H1 (cell line): ENCODE results near the gene ADSS1. TPM values are rescaled to one million over a fixed set of nuclear protein-coding genes. Genes with fewer than 3 reads are reported as not detected.
A peak's percentile ranks its signal among the peaks of the same experiment; 100 is the strongest.

Source experiments
- CTCF ChIA-PET: fragments of 300-600 bp; sonication (Branson Sonifier 250); formaldehyde crosslinking; loops from one replicate; lab custom pipeline; 2021; ENCODE audit not compliant: partially characterized antibody; lab: Charles Lee
- POLR2A ChIA-PET: fragments of 300-600 bp; sonication (Branson Sonifier 250); formaldehyde crosslinking; loops from one replicate; lab custom pipeline; 2021; ENCODE audit warnings: inconsistent platforms; ENCODE audit not compliant: partially characterized antibody; lab: Charles Lee
- DNase-seq, 2 experiments: peaks; one replicate each; pipeline versions ENCODE4 v3.0.0 to v3.0.0-alpha.2; 2010 to 2022; ENCODE audit warnings: low spot score in 2 of 2, low read depth in 1 of 2, mixed read lengths in 1 of 2
- FAIRE-seq: peaks from 2 replicates; lab custom pipeline; 2011; peaks lifted over from hg19 to GRCh38; lab: Jason Lieb, UNC
- H2AFZ ChIP-seq: 2 replicates; pipeline ENCODE4 v1.8.1; 2012; ENCODE audit warnings: low read length, inconsistent platforms
- H2AK5ac ChIP-seq: 2 replicates; pipeline ENCODE4 v1.6.1; 2013; ENCODE audit warnings: low read depth, low read length
- H2BK120ac ChIP-seq: replicated peaks from 2 replicates; pipeline ENCODE3; 2013; ENCODE audit warnings: low read depth, low read length, inconsistent platforms
- H2BK12ac ChIP-seq: 2 replicates; pipeline ENCODE4 v1.6.1; 2013; ENCODE audit warnings: low read depth, low read length
- H2BK15ac ChIP-seq: 2 replicates; pipeline ENCODE4 v1.6.1; 2013; ENCODE audit warnings: low read length
- H2BK20ac ChIP-seq: 2 replicates; pipeline ENCODE4 v1.6.1; 2013; ENCODE audit warnings: low read length
- H2BK5ac ChIP-seq: 2 replicates; pipeline ENCODE4 v1.6.1; 2013; ENCODE audit warnings: low read depth, low read length
- H3K14ac ChIP-seq: 2 replicates; pipeline ENCODE4 v1.6.1; 2013; ENCODE audit warnings: inconsistent platforms; ENCODE audit not compliant: insufficient read length
- H3K18ac ChIP-seq: 2 replicates; pipeline ENCODE4 v1.6.1; 2013; ENCODE audit warnings: low read length; ENCODE audit errors: extremely low read depth
- H3K23ac ChIP-seq: 2 replicates; pipeline ENCODE4 v1.6.1; 2013; ENCODE audit warnings: inconsistent platforms; ENCODE audit not compliant: insufficient read length
- H3K23me2 ChIP-seq: 2 replicates; pipeline ENCODE4 v1.6.1; 2013; ENCODE audit warnings: low read depth, low read length
- H3K27ac ChIP-seq: 2 replicates; pipeline ENCODE4 v1.6.1; 2011; ENCODE audit warnings: low read depth, low read length, inconsistent platforms
- H3K27me3 ChIP-seq, 4 experiments: replicated peaks in 1 of 4; 1 replicate in 1 of 4; 2 replicates in 3 of 4; pipeline versions ENCODE4 v1.6.1 to v1.8.1; 2011 to 2013; ENCODE audit warnings: low read length in 3 of 4, mild to moderate bottlenecking in 3 of 4, inconsistent platforms in 2 of 4, mixed read lengths in 2 of 4, moderate library complexity in 1 of 4; ENCODE audit not compliant: control insufficient read depth in 3 of 4, insufficient read depth in 3 of 4; ENCODE audit errors: extremely low read depth in 1 of 4
- H3K36me3 ChIP-seq, 4 experiments: 2 replicates each; pipeline versions ENCODE4 v1.6.1 to v1.8.1; 2011 to 2013; ENCODE audit warnings: mild to moderate bottlenecking in 4 of 4, low read length in 3 of 4, moderate library complexity in 2 of 4, control low read depth in 1 of 4, inconsistent platforms in 1 of 4; ENCODE audit not compliant: insufficient read depth in 4 of 4, control insufficient read depth in 2 of 4
- H3K4ac ChIP-seq: replicated peaks from 2 replicates; pipeline ENCODE3; 2013; ENCODE audit warnings: low read length, low read depth, mixed read lengths, inconsistent platforms; ENCODE audit not compliant: insufficient read length
- H3K4me1 ChIP-seq, 4 experiments: replicated peaks in 1 of 4; 1 replicate in 1 of 4; 2 replicates in 3 of 4; pipeline versions ENCODE4 v1.6.1 to v1.8.1; 2011 to 2013; ENCODE audit warnings: low read length in 3 of 4, inconsistent platforms in 2 of 4, mixed read lengths in 1 of 4; ENCODE audit not compliant: insufficient read depth in 4 of 4, control insufficient read depth in 3 of 4
- H3K4me2 ChIP-seq, 2 experiments: 2 replicates each; pipeline versions ENCODE4 v1.6.1 to v1.8.1; 2011 to 2013; ENCODE audit warnings: low read depth in 2 of 2, low read length in 2 of 2, control low read depth in 1 of 2, inconsistent platforms in 1 of 2, mild to moderate bottlenecking in 1 of 2; ENCODE audit not compliant: insufficient read depth in 1 of 2
- H3K4me3 ChIP-seq, 4 experiments: fragments of 200-600, 300-600 bp in 1 of 4; sonication (generic), shearing (Covaris generic), sonication (Bioruptor Twin) in 1 of 4; 2 replicates each; pipeline versions ENCODE4 v1.5.1 to v1.8.1; 2011 to 2016; ENCODE audit warnings: low read length in 4 of 4, low read depth in 3 of 4, control low read depth in 2 of 4, inconsistent platforms in 2 of 4, mild to moderate bottlenecking in 2 of 4, mixed read lengths in 1 of 4, moderate library complexity in 1 of 4; ENCODE audit not compliant: insufficient read depth in 2 of 4; ENCODE audit errors: extremely low read depth in 1 of 4
- H3K56ac ChIP-seq: replicated peaks from 2 replicates; pipeline ENCODE3; 2013; ENCODE audit warnings: low read depth, mild to moderate bottlenecking, mixed read lengths, low read length, inconsistent platforms; ENCODE audit not compliant: insufficient read length
- H3K79me1 ChIP-seq: 2 replicates; pipeline ENCODE4 v1.6.1; 2013; ENCODE audit warnings: low read depth, low read length, control low read depth
- H3K79me2 ChIP-seq, 2 experiments: 2 replicates each; pipeline versions ENCODE4 v1.6.1 to v1.8.1; 2012 to 2013; ENCODE audit warnings: low read length in 2 of 2, mild to moderate bottlenecking in 2 of 2, inconsistent platforms in 1 of 2; ENCODE audit not compliant: insufficient read depth in 2 of 2, control insufficient read depth in 1 of 2
- H3K9ac ChIP-seq, 4 experiments: replicated peaks in 1 of 4; 1 replicate in 1 of 4; 2 replicates in 3 of 4; pipeline versions ENCODE4 v1.6.1 to v1.8.1; 2011 to 2013; ENCODE audit warnings: low read depth in 3 of 4, low read length in 3 of 4, control low read depth in 2 of 4, mild to moderate bottlenecking in 2 of 4, moderate library complexity in 2 of 4, inconsistent platforms in 1 of 4; ENCODE audit errors: extremely low read depth in 1 of 4
- H3K9me3 ChIP-seq, 2 experiments: 2 replicates each; pipeline versions ENCODE4 v1.6.1 to v1.8.1; 2012 to 2013; ENCODE audit warnings: mild to moderate bottlenecking in 2 of 2, moderate library complexity in 2 of 2, control low read depth in 1 of 2, inconsistent platforms in 1 of 2, low read depth in 1 of 2, low read length in 1 of 2, mixed read lengths in 1 of 2; ENCODE audit not compliant: insufficient read depth in 2 of 2
- H4K20me1 ChIP-seq, 2 experiments: replicated peaks in 1 of 2; 2 replicates each; pipeline versions ENCODE3 to v1.8.1; 2011 to 2013; ENCODE audit warnings: inconsistent platforms in 2 of 2, low read length in 2 of 2, mild to moderate bottlenecking in 1 of 2; ENCODE audit not compliant: insufficient read depth in 2 of 2, control insufficient read depth in 1 of 2
- H4K5ac ChIP-seq: 2 replicates; pipeline ENCODE4 v1.6.1; 2013; ENCODE audit warnings: low read length, low read depth, mixed read lengths, inconsistent platforms; ENCODE audit not compliant: insufficient read length
- H4K8ac ChIP-seq: 2 replicates; pipeline ENCODE4 v1.8.0; 2013; ENCODE audit warnings: mild to moderate bottlenecking, moderate library complexity, low read length, inconsistent platforms; ENCODE audit not compliant: insufficient read depth; ENCODE audit errors: extremely low read depth
- H4K91ac ChIP-seq: replicated peaks from 2 replicates; pipeline ENCODE3; 2013; ENCODE audit warnings: low read length, mixed read lengths, inconsistent platforms; ENCODE audit not compliant: insufficient read length
- CHD2 ChIP-seq: IDR thresholded peaks from 2 replicates; pipeline ENCODE4 v1.6.1; 2012; ENCODE audit warnings: low read length, improper control_type of control experiment
- CREB1 ChIP-seq: IDR thresholded peaks from 2 replicates; pipeline ENCODE4 v1.6.1; 2012; ENCODE audit warnings: inconsistent platforms
- HDAC6 ChIP-seq: IDR thresholded peaks from one replicate; pipeline ENCODE4 v1.7.1; 2012; ENCODE audit warnings: low read depth, mild to moderate bottlenecking, inconsistent platforms, low read length, moderate library complexity
- NRF1 ChIP-seq: IDR thresholded peaks from 2 replicates; pipeline ENCODE4 v1.6.1; 2011; ENCODE audit warnings: mild to moderate bottlenecking, low read depth, low read length, improper control_type of control experiment
- POLR2A ChIP-seq, 2 experiments: IDR thresholded peaks; 1 replicate in 1 of 2; 2 replicates in 1 of 2; pipeline ENCODE4 v1.6.1; 2011; ENCODE audit warnings: low read depth in 2 of 2, low read length in 2 of 2, mild to moderate bottlenecking in 2 of 2; ENCODE audit errors: control extremely low read depth in 1 of 2
- POLR2AphosphoS5 ChIP-seq: IDR thresholded peaks from 2 replicates; pipeline ENCODE4 v1.6.1; 2011; ENCODE audit warnings: low read depth, low read length
- RFX5 ChIP-seq: IDR thresholded peaks from 2 replicates; pipeline ENCODE4 v1.6.1; 2011; ENCODE audit warnings: low read depth, low read length, improper control_type of control experiment, borderline replicate concordance
- SIN3A ChIP-seq, 2 experiments: IDR thresholded peaks in 1 of 2; conservative IDR thresholded peaks in 1 of 2; 2 replicates each; pipeline ENCODE4 v1.6.1; 2011 to 2012; ENCODE audit warnings: low read length in 2 of 2, improper control_type of control experiment in 1 of 2, low read depth in 1 of 2, mild to moderate bottlenecking in 1 of 2
- SIX5 ChIP-seq: IDR thresholded peaks from 2 replicates; pipeline ENCODE4 v1.6.1; 2011; ENCODE audit warnings: mild to moderate bottlenecking, low read depth, low read length
- SP2 ChIP-seq: IDR thresholded peaks from 2 replicates; pipeline ENCODE4 v1.6.1; 2012; ENCODE audit warnings: mild to moderate bottlenecking, low read length, inconsistent platforms
- TAF1 ChIP-seq: IDR thresholded peaks from 2 replicates; pipeline ENCODE4 v1.6.1; 2011; ENCODE audit warnings: mild to moderate bottlenecking, low read depth, low read length
- TAF7 ChIP-seq: optimal IDR thresholded peaks from 2 replicates; pipeline ENCODE3; 2011; ENCODE audit warnings: low read depth, mild to moderate bottlenecking, inconsistent platforms, low read length, moderate library complexity, borderline replicate concordance
- WGBS, 2 experiments: shearing (Covaris generic) in 1 of 2; methylation state at CpG; one replicate each; pipeline versions ENCODE4 v1.1.6 to v1.1.7; 2013 to 2015; ENCODE audit warnings: low lambda C conversion rate in 2 of 2, mixed read lengths in 2 of 2, inconsistent platforms in 1 of 2, low coverage in 1 of 2, missing lambda C conversion rate in 1 of 2; ENCODE audit not compliant: insufficient replicate concordance in 2 of 2, insufficient coverage in 1 of 2, insufficient read length in 1 of 2; ENCODE audit errors: extremely low coverage in 1 of 2, missing lambda C conversion rate in 1 of 2; 5-methylcytosine and 5-hydroxymethylcytosine counted together
- polyA plus RNA-seq, 7 experiments: library from polyadenylated mRNA; depleted of rRNA in 3 of 7; stranded (reverse) in 5 of 7; unstranded in 2 of 7; fragments of >200 nt in 5 of 7; fragments of 200-250 nt in 2 of 7; gene quantifications; 1 replicate in 5 of 7; 2 replicates in 1 of 7; 4 replicates in 1 of 7; pipeline versions ENCODE4 v1.2.1 to v1.2.3, GENCODE V29; 2011 to 2013; ENCODE audit warnings: missing spikeins in 2 of 7, mixed read lengths in 2 of 7
- total RNA-seq: library from RNA; stranded (reverse); fragmentation: NEBNext Ultra II Directional; extraction: Animal tissue kit (Norgen Biotek cat#: 25700); gene quantifications from 2 replicates; pipeline ENCODE4 v1.2.1, GENCODE V29; 2021
- TF ChIP-seq, protein P1 (sequence below): IDR thresholded peaks from 2 replicates; pipeline ENCODE4 v1.6.1; 2011; ENCODE audit warnings: low read depth, mild to moderate bottlenecking, low read length; ENCODE audit not compliant: insufficient read depth

ADSS1 gene
- total and polyA plus RNA-seq, 2 of the 8 experiments (the other 6 are each of a cell fraction or from before 2014, with no cell fraction given), result 7.1 to 7.9 TPM

- no peak overlapping the region for H3K4me2 ChIP-seq
- no peak for FAIRE-seq
- peaks cover 0 to 4% (median 0%) of the 10 kb centered on the region in 4 experiments; a peak in 3 of 8 replicates for H3K36me3 ChIP-seq
- no peak overlapping the region for H2BK15ac ChIP-seq
- no peaks in the 10 kb centered on the region for H3K9me3 ChIP-seq
- H3K79me2 ChIP-seq, result peaks cover 0 to 6% of the 10 kb centered on the region in 2 experiments; a peak in 1 of 4 replicates
- H3K4me1 ChIP-seq, result peaks cover 4 to 11% (median 6%) of the 10 kb centered on the region in 4 experiments
- H4K5ac ChIP-seq, result no peak overlapping the region
- H3K9ac ChIP-seq, result no peak overlapping the region
- no peak overlapping the region for H3K56ac ChIP-seq
- H2AFZ ChIP-seq, result no peak overlapping the region
- no peaks in the 10 kb centered on the region; a peak in 1 of 7 replicates for H3K27me3 ChIP-seq
- peaks cover 33 to 38% of the 10 kb centered on the region in 2 experiments for H4K20me1 ChIP-seq
- WGBS, 2 experiments, result 92% methylated on average over 33 of the region's 39 CpGs; no CpG with 5 or more reads in 1 of the 2 experiments
- no peak overlapping the region for H3K4me3 ChIP-seq
- H2BK20ac ChIP-seq, result no peak overlapping the region
- H2BK12ac ChIP-seq, result no peak overlapping the region
- no peak overlapping the region for H3K27ac ChIP-seq
- peaks cover 8% of the 10 kb centered on the region for H3K79me1 ChIP-seq
- H3K4ac ChIP-seq, result no peak overlapping the region
- no peak for DNase-seq
- H3K23ac ChIP-seq, result no peak overlapping the region
- no peak overlapping the region for H2BK120ac ChIP-seq
- H3K23me2 ChIP-seq, result peaks cover 2% of the 10 kb centered on the region; the same call in 1 of the 2 replicates
- no peak overlapping the region for H3K18ac ChIP-seq
- H4K8ac ChIP-seq, result peak overlapping the region; percentile 25; the same call in 1 of the 2 replicates
- H2BK5ac ChIP-seq, result no peak overlapping the region
- POLR2A ChIA-PET, result interaction anchor here (0.8 to 1.6 kb wide), 3 partner anchors 14 to 36 kb away, joined by 3 to 4 read pairs (median 3); partner anchors contain the start of gene SIVA1
- H3K14ac ChIP-seq, result no peak overlapping the region
- no peak overlapping the region for H2AK5ac ChIP-seq
- H4K91ac ChIP-seq, result no peak overlapping the region
- CTCF ChIA-PET, result interaction anchor here (0.9 to 11.1 kb wide), 3 partner anchors 10 to 32 kb away, joined by 3 to 110 read pairs (median 35); no protein-coding TSS in a partner anchor
- TF ChIP-seq POLR2AphosphoS5 (no peak), RFX5 (no peak), SP2 (no peak), POLR2A (IDR thresholded peaks at IDR 0.05; ENCODE audit: control extremely low read depth in 1 of 2, low read depth in 2 of 2, low read length in 2 of 2) (no peak), CHD2 (no peak), SIN3A (conservative IDR thresholded peaks at IDR 0.05 in 1 of 2, IDR thresholded peaks at IDR 0.05 in 1 of 2; ENCODE audit: low read depth in 1 of 2, low read length in 2 of 2) (no peak), CREB1 (no peak), SIX5 (no peak), TAF1 (no peak), TAF7 (no peak), NRF1 (no peak), HDAC6 (no peak)
- TF ChIP-seq, protein P1, sequence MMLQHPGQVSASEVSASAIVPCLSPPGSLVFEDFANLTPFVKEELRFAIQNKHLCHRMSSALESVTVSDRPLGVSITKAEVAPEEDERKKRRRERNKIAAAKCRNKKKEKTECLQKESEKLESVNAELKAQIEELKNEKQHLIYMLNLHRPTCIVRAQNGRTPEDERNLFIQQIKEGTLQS, result no peak
Observed at GRCh38 chr14:104788873-104789663, 65.0 kb downstream of the ADSS1 start.
